Transverse colon (tissue), 4 donors: ENCODE data around the gene FNDC7.

Source experiments
- EP300 ChIP-seq: sonication (generic); formaldehyde crosslinking; IDR thresholded peaks from one replicate; pipeline ENCODE4 v1.6.1; 2017; ENCODE audit warnings: antibody characterized with exemption, low read depth
- POLR2A ChIP-seq: fragments of 450-650 bp; IDR thresholded peaks from one replicate; pipeline ENCODE4 v1.6.1; 2016; ENCODE audit warnings: antibody characterized with exemption, mild to moderate bottlenecking, moderate library complexity
- POLR2AphosphoS5 ChIP-seq, 3 donors: sonication (generic); formaldehyde crosslinking; IDR thresholded peaks; one replicate each; pipeline ENCODE4 v1.6.1; 2016; ENCODE audit warnings: antibody characterized with exemption in 3 of 3
- TF ChIP-seq, protein P1 (sequence below), 5 experiments: fragments of 200-600 bp in 3 of 5; fragments of 450-650 bp in 2 of 5; sonication (generic) in 3 of 5; IDR thresholded peaks; 1 replicate in 2 of 5; 2 replicates in 3 of 5; pipeline ENCODE4 v1.5.1; 2016 to 2017; ENCODE audit warnings: antibody characterized with exemption in 5 of 5, inconsistent platforms in 3 of 5, mild to moderate bottlenecking in 2 of 5, moderate library complexity in 1 of 5

DNA sequence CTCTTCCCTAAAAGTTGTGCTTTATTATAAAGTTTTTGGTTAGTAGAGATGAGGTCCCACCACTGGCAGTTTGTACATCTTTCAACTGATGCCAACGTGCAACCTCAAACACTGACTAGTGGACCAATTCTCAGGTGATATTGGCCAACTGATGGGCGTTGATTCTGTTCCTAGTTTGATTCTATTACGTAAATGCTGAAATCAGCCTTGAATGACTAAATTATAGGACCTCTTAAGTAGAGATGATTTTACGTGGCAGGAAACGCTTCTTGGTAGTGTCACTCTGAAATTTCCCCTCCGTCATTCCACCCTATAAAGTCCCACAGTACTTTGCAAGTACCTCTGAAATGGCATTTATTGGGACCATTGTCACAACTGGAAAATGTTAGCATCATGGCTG is 8.8 kb upstream of the FNDC7 start:
- TF ChIP-seq, protein P1, sequence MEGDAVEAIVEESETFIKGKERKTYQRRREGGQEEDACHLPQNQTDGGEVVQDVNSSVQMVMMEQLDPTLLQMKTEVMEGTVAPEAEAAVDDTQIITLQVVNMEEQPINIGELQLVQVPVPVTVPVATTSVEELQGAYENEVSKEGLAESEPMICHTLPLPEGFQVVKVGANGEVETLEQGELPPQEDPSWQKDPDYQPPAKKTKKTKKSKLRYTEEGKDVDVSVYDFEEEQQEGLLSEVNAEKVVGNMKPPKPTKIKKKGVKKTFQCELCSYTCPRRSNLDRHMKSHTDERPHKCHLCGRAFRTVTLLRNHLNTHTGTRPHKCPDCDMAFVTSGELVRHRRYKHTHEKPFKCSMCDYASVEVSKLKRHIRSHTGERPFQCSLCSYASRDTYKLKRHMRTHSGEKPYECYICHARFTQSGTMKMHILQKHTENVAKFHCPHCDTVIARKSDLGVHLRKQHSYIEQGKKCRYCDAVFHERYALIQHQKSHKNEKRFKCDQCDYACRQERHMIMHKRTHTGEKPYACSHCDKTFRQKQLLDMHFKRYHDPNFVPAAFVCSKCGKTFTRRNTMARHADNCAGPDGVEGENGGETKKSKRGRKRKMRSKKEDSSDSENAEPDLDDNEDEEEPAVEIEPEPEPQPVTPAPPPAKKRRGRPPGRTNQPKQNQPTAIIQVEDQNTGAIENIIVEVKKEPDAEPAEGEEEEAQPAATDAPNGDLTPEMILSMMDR (IDR thresholded peaks at IDR 0.05) = no peak
- no peak for TF ChIP-seq POLR2A
- TF ChIP-seq EP300 = no peak
- no peak for TF ChIP-seq POLR2AphosphoS5 (IDR thresholded peaks at IDR 0.05)
